ENCODE results near the gene PDLIM5.

DNA sequence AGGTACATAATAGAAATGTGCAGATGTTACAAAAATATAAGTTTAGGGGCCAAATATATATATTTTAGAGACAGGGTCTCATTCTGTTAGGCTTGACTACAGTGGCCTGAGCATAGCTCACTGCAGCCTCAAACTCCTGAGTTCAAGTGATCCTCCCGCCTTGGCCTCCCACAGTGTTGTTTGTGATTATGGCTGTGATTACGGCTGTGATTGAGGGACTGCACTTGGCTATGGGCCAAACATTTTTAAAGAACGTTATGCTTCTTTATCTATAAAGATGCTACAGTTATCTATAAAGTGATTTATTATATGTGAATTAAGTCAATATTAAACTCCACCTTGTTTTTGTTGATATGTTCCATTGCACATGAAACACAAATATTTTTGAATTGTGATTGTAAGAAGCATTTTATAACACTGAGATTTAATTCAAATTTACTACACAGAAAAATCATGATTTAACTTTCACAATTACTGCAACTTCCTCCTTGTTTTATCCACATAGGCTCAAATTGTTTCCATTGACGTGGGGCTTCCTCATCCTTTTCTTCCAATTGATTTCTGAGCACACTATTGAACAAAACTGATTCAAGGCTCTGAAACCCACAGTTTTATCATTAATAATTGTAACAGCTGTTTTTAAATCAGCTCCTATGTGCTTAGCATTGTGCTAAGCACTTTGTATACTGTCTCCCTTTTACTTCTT lies 237.6 kb downstream of the PDLIM5 start:
- TF ChIP-seq CTCF (IDR thresholded peaks at IDR 0.05) (no peak), POLR2A (IDR thresholded peaks at IDR 0.05) (no peak)
